Left ventricle myocardium inferior (tissue), 1 donor: ENCODE measurements around the gene ELF3. TPM values are rescaled to one million over a fixed set of nuclear protein-coding genes. Genes with fewer than 3 reads are reported as not detected.
"Not testable (repeated sequence)": the region's sequence is repeated elsewhere in the genome, so short reads cannot be mapped to it uniquely, and the experiment has no call there.

ENCODE experiments used
- DNase-seq: peaks from one replicate; pipeline ENCODE4 v3.0.0-alpha.2; 2020
- H3K27ac ChIP-seq: fragments of 200-600 bp; replicated peaks from 2 replicates; pipeline ENCODE4 v1.8.0; 2021
- H3K27me3 ChIP-seq: fragments of 200-600 bp; 2 replicates; pipeline ENCODE4 v1.8.0; 2021; ENCODE audit warnings: low read depth
- H3K36me3 ChIP-seq: fragments of 200-600 bp; 2 replicates; pipeline ENCODE4 v1.8.0; 2021
- H3K4me1 ChIP-seq: fragments of 200-600 bp; 2 replicates; pipeline ENCODE4 v1.8.0; 2021
- H3K4me3 ChIP-seq: fragments of 200-600 bp; 2 replicates; pipeline ENCODE4 v1.8.0; 2021; ENCODE audit warnings: mild to moderate bottlenecking, moderate library complexity
- H3K9me3 ChIP-seq: fragments of 200-600 bp; replicated peaks from 2 replicates; pipeline ENCODE4 v1.8.0; 2021
- intact Hi-C: fragments of 100-400 bp; cut with micrococcal nuclease; formaldehyde crosslinking; loops from one replicate; pipeline ENCODE4 v1.11.0; 2022
- long read RNA-seq: library from polyadenylated mRNA; unstranded; transcript quantifications from one replicate; pipeline ENCODE4 v2.0.0, GENCODE V29; 2021
- total RNA-seq: library from RNA; stranded (reverse); fragmentation: NEBNext Ultra II Directional; extraction: Animal tissue kit (Norgen Biotek cat#: 25700); gene quantifications from one replicate; pipeline ENCODE4 v1.2.1, GENCODE V29; 2021
- TF ChIP-seq, protein P1 (sequence below): fragments of 200-600 bp; IDR thresholded peaks from 2 replicates; pipeline ENCODE4 v1.8.0; 2021; ENCODE audit warnings: antibody characterized with exemption, mild to moderate bottlenecking, borderline replicate concordance
- donor health status: DM: no; HTN: yes; CAD: no; lungs with severe emphysema.

Gene ELF3
- 0.60 TPM for total RNA-seq
- long read RNA-seq, partial matches to known transcripts = 0 of 1 reads
- long read RNA-seq, other reads (novel, unspliced or antisense) = 0 of 1 reads

- Histone ChIP-seq H3K4me3 (no peak within 1 kb of the TSS), H3K27me3 (no peaks in the 10 kb centered on the region), H3K36me3 (peaks cover 22% of the 10 kb centered on the region), H3K27ac (no peak within 1 kb of the TSS), H3K9me3 (no peaks in the 10 kb centered on the region), H3K4me1 (peaks cover 23% of the 10 kb centered on the region)
- DNase-seq = no peak
- intact Hi-C loops = no loop called here
- TF ChIP-seq, protein P1, sequence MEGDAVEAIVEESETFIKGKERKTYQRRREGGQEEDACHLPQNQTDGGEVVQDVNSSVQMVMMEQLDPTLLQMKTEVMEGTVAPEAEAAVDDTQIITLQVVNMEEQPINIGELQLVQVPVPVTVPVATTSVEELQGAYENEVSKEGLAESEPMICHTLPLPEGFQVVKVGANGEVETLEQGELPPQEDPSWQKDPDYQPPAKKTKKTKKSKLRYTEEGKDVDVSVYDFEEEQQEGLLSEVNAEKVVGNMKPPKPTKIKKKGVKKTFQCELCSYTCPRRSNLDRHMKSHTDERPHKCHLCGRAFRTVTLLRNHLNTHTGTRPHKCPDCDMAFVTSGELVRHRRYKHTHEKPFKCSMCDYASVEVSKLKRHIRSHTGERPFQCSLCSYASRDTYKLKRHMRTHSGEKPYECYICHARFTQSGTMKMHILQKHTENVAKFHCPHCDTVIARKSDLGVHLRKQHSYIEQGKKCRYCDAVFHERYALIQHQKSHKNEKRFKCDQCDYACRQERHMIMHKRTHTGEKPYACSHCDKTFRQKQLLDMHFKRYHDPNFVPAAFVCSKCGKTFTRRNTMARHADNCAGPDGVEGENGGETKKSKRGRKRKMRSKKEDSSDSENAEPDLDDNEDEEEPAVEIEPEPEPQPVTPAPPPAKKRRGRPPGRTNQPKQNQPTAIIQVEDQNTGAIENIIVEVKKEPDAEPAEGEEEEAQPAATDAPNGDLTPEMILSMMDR = no peak
These were observed at the start of gene ELF3 for GRCh38 chr1:202010180-202011015. Gene ELF3, plus strand, starts transcription at chr1:202010587. Its CDS starts 550 bp downstream, at chr1:202011137.

DNA sequence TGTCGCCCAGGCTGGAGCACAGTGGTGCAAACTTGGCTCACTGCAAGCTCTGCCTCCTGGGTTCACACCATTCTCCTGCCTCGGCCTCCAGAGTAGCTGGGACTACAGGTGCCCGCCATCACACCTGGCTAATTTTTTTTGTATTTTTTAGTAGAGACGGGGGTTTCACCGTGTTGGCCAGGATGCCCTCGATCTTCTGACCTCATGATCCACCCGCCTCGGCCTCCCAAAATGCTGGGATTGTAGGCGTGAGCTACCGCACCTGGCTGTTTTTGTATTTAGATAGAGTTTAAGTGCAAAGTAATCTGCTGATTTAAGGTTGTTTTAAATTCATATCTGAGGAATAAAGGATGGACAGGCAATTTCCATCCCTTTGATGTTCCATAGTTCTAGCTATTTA is 48.0 kb upstream of the ELF3 start:
- intact Hi-C loops, H3K27me3 ChIP-seq, H3K4me1 ChIP-seq, H3K4me3 ChIP-seq, H3K9me3 ChIP-seq, H3K27ac ChIP-seq, DNase-seq: not testable (repeated sequence)
- peaks cover 98% of the 10 kb centered on the region for H3K36me3 ChIP-seq

- intact Hi-C loops = no loop called here
- Histone ChIP-seq H3K9me3 (no peaks in the 10 kb centered on the region), H3K36me3 (peaks cover 97% of the 10 kb centered on the region), H3K27ac (no peak overlapping the region), H3K4me1 (no peaks in the 10 kb centered on the region), H3K4me3 (no peak overlapping the region), H3K27me3 (no peaks in the 10 kb centered on the region)
- TF ChIP-seq, protein P1 = no peak
- no peak for DNase-seq
These were observed 46.1 kb upstream of the ELF3 start for GRCh38 chr1:201964261-201964660.

GRCh38 chr1:201966171-201966570 is 44.2 kb upstream of the ELF3 start:
- Histone ChIP-seq H3K27me3 (no peaks in the 10 kb centered on the region), H3K27ac (no peak overlapping the region), H3K9me3 (no peaks in the 10 kb centered on the region), H3K36me3 (peaks cover 97% of the 10 kb centered on the region), H3K4me3 (no peak overlapping the region), H3K4me1 (no peaks in the 10 kb centered on the region)
- TF ChIP-seq, protein P1 = no peak
- intact Hi-C loops = no loop called here
- no peak for DNase-seq

DNA sequence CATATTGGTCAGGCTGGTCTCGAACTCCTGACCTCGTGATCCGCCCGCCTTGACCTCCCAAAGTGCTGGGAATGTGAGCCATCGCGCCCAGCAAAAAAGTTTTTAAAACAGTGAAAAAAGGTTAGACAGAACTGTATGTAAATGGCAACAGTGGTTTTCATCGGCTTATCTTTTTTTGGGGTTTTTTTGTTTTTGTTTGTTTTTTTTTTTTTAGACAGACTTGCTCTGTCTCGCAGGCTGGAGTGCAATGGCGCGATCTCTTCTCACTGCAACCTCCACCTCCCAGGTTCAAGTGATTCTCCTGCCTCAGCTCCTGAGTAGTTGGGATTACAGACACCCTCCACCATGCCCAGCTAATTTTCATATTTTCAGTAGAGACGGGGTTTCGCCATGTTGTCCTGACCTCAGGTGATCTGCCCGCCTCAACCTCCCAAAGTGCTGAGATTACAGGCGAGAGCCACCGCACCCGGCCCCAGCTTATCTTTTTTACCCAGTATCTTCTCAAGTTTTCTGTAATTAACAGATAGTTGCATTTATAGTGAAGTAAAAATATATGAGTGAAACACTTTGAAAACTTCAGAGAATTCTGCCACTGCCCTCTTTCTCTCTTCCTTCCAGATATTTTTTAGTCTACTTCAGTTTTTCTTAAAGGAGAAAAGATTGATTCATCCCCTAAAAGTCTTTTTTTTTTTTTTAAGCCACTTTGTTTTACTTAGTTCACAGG is 42.0 kb upstream of the ELF3 start:
- H3K4me3 ChIP-seq = no peak overlapping the region
- DNase-seq = no peak
- H3K36me3 ChIP-seq = peaks cover 75% of the 10 kb centered on the region
- no peaks in the 10 kb centered on the region for H3K27me3 ChIP-seq
- no peak overlapping the region for H3K27ac ChIP-seq
- intact Hi-C loops = no loop called here
- no peaks in the 10 kb centered on the region for H3K9me3 ChIP-seq
- TF ChIP-seq, protein P1 = no peak
- H3K4me1 ChIP-seq = peaks cover 9% of the 10 kb centered on the region
